ENCODE results near the gene POLR1G. TPM values are rescaled to one million over a fixed set of nuclear protein-coding genes. Genes with fewer than 3 reads are reported as not detected.
A peak's percentile ranks its signal among the peaks of the same experiment; 100 is the strongest.

POLR1G gene
- polyA plus RNA-seq, 2 of the 4 experiments (the other 2 are of a cell fraction) = 15.1 to 31.2 TPM

DNA sequence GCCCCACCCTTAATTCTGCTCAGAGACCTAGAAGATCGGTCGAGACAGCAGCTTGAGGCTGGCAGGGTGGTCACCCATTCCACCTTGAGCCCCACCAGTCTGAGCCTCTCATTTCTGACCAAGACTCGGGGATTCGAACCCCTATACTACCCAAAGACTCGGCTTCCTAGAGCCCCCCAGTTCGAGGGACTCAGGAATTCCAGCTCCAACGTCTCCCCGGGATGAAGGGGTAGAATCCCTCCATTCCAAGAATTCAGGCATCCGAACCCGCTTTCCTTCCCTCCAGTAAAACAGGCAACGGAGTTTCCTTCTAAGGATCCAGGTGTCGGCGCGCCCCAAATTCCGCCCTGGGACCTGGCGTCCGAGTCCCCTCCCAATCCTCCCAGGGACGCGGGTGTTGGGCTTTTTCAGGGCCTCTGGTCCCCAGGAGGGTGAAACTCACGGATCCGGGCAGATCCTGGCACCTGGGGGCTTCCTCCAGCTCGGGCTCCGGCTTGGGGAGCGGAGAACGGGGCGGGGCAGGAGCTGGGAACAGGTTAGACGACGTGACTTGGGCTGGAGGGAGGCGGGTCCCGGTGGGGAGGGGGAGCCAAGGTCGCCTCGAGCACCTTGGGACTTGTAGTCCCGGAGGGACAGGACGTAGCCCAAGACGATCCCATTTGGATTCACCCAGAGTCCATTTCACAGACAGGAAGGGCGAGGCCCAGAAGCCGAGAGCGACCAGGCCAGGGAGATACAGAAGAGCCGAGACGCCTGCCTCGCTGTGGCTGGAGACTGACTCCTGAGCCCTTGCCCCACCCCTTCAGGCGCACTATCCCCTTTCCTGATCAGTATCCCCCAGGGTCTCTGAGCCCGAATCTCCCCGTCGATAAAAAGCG lies 1.6 kb upstream of the POLR1G start, which contains the start of gene PPP1R13L:
Gene PPP1R13L, minus strand, starts transcription at position 513 of the 878 bp plus-strand sequence. CDS start 6,751 bp downstream, outside the sequence.
- Histone ChIP-seq H3K4me1 (peaks cover 39% of the 10 kb centered on the region), H3K27ac (peak within 1 kb of the TSS; percentile 94 to 96), H3K4me3 (peak within 1 kb of the TSS; percentile 66), H3K4me2 (peak within 1 kb of the TSS; percentile 86), H3K9me3 (no peaks in the 10 kb centered on the region)
- peak; percentile 95 to 96 for DNase-seq (ENCODE audit: low read depth in 1 of 2, low spot score in 1 of 2)
- WGBS (ENCODE audit: missing lambda C conversion rate) = 5% methylated on average over 40 of the region's 46 CpGs
- CTCF ChIA-PET = interaction anchor here (0.6 to 6.3 kb wide), 23 partner anchors 10 to 501 kb away, joined by 3 to 99 read pairs (median 6); partner anchors contain the start of genes BLOC1S3, ERCC1, FOSB and TRAPPC6A
- peak; percentile 41 to 63 for ATAC-seq
- no peak for FAIRE-seq
- POLR2A ChIA-PET = interaction anchor here (1.4 to 1.8 kb wide), 4 partner anchors 19 to 81 kb away, joined by 3 to 5 read pairs (median 4); partner anchors contain the start of gene ERCC1
- TF ChIP-seq KDM1A (IDR thresholded peaks at IDR 0.05; ENCODE audit: low read depth) = peak; percentile 99
- peak; percentile 93 for TF ChIP-seq CHD4 (IDR thresholded peaks at IDR 0.05; ENCODE audit: borderline replicate concordance)
- peak; percentile 83 for TF ChIP-seq HDAC2 (IDR thresholded peaks at IDR 0.05)
- peak; percentile 16 to 35; a peak in 2 of 5 replicates for TF ChIP-seq JUN (IDR thresholded peaks at IDR 0.05)
- no peak for TF ChIP-seq CBX8 (IDR thresholded peaks at IDR 0.05)
- no peak for TF ChIP-seq ZC3H11A (IDR thresholded peaks at IDR 0.05)
- no peak for TF ChIP-seq FOSL2 (IDR thresholded peaks at IDR 0.05)
- no peak for TF ChIP-seq FOSL2 (CRISPR knock-in tag; IDR thresholded peaks at IDR 0.05)
- TF ChIP-seq ZNF302 (CRISPR knock-in tag; IDR thresholded peaks at IDR 0.05) = no peak
- 0 out of 2 replicates have a peak, but pooled peaks have one; percentile 15 for TF ChIP-seq HOXB5 (CRISPR knock-in tag; IDR thresholded peaks at IDR 0.05)
- peak; percentile 97 for TF ChIP-seq RCOR1 (IDR thresholded peaks at IDR 0.05; ENCODE audit: low read depth, low read length)
- TF ChIP-seq TFCP2L1 (CRISPR knock-in tag; IDR thresholded peaks at IDR 0.05) = peak; percentile 84; the same call in 1 of the 2 replicates

DNA sequence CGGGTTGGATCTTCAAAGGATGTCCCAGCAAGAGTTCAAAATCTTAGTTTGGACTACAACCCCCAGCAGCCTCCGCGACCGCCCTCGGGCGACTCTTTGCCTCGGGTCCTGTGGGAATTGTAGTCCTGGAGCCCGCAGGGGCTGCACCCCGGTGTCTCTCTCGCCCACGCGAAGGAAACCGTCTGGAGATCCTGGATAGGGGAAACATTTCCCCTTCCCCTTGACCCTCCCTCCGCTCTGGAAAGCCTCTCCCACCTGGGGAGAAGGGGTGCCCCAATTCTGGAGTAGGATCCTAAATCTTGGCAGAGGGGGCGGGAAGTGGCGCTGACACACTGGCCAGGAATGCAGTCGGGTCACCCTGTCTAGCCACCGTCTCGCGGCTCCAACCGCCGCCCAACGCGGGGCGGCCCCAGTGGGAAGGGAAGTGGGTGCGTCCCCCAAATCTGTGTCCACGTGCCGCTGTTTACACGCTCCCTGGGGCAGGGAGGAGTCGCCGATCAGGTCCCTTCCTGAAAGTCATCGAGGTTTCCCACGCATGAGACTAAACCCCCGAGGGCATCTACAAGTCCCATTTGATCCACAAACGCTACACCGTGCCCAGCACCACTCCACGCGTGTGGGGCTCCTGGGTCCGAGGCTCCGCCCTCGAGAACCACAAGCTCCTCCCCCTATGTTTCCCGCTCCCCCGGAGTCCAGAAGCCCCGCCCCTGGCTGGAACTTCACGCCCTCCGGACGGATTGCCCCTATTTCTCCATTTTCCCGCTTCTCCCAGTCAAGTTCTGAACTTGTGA lies 814 bp upstream of the POLR1G start:
- Histone ChIP-seq H3K9me3 (no peaks in the 10 kb centered on the region), H3K27ac (peak overlapping the region; percentile 94 to 96), H3K4me3 (peak overlapping the region; percentile 66), H3K4me1 (peaks cover 39% of the 10 kb centered on the region), H3K4me2 (peak overlapping the region; percentile 86)
- DNase-seq (ENCODE audit: low read depth in 1 of 2, low spot score in 1 of 2) (peak; percentile 94 to 97), FAIRE-seq (no peak), ATAC-seq (peak; percentile 59 to 71)
- ChIA-PET POLR2A (interaction anchor here (0.8 to 1.8 kb wide), 11 partner anchors 9 to 228 kb away, joined by 3 to 7 read pairs (median 4); partner anchors contain the start of genes ERCC1 and TRAPPC6A), CTCF (interaction anchor here (0.9 to 6.3 kb wide), 9 partner anchors 9 to 89 kb away, joined by 4 to 99 read pairs (median 37); partner anchors contain the start of gene ERCC1)
- WGBS (ENCODE audit: missing lambda C conversion rate) = under 1% methylated on average over 48 of the region's 48 CpGs
- no peak for TF ChIP-seq MAFK (IDR thresholded peaks at IDR 0.05; ENCODE audit: partially characterized antibody)
- peak; percentile 51; the same call in 1 of the 2 replicates for TF ChIP-seq MYC (IDR thresholded peaks at IDR 0.05; ENCODE audit: borderline replicate concordance, low read length)
- TF ChIP-seq EHF (CRISPR knock-in tag; IDR thresholded peaks at IDR 0.05) = no peak
- TF ChIP-seq, protein P1, sequence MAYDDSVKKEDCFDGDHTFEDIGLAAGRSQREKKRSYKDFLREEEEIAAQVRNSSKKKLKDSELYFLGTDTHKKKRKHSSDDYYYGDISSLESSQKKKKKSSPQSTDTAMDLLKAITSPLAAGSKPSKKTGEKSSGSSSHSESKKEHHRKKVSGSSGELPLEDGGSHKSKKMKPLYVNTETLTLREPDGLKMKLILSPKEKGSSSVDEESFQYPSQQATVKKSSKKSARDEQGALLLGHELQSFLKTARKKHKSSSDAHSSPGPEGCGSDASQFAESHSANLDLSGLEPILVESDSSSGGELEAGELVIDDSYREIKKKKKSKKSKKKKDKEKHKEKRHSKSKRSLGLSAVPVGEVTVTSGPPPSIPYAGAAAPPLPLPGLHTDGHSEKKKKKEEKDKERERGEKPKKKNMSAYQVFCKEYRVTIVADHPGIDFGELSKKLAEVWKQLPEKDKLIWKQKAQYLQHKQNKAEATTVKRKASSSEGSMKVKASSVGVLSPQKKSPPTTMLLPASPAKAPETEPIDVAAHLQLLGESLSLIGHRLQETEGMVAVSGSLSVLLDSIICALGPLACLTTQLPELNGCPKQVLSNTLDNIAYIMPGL (CRISPR knock-in tag; IDR thresholded peaks at IDR 0.05; ENCODE audit: borderline replicate concordance) = no peak
- TF ChIP-seq HOXB13 (CRISPR knock-in tag; IDR thresholded peaks at IDR 0.05; ENCODE audit: low read depth) = no peak
- no peak for TF ChIP-seq HEYL (CRISPR knock-in tag; IDR thresholded peaks at IDR 0.05)
- TF ChIP-seq, protein P2, sequence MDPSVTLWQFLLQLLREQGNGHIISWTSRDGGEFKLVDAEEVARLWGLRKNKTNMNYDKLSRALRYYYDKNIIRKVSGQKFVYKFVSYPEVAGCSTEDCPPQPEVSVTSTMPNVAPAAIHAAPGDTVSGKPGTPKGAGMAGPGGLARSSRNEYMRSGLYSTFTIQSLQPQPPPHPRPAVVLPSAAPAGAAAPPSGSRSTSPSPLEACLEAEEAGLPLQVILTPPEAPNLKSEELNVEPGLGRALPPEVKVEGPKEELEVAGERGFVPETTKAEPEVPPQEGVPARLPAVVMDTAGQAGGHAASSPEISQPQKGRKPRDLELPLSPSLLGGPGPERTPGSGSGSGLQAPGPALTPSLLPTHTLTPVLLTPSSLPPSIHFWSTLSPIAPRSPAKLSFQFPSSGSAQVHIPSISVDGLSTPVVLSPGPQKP (IDR thresholded peaks at IDR 0.05; ENCODE audit: low read depth, low read length) = no peak
- TF ChIP-seq, protein P3, sequence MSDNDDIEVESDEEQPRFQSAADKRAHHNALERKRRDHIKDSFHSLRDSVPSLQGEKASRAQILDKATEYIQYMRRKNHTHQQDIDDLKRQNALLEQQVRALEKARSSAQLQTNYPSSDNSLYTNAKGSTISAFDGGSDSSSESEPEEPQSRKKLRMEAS (IDR thresholded peaks at IDR 0.05) = peak; percentile 95
- no peak for TF ChIP-seq ZNF302 (CRISPR knock-in tag; IDR thresholded peaks at IDR 0.05)
- no peak for TF ChIP-seq KDM1A (IDR thresholded peaks at IDR 0.05; ENCODE audit: low read depth)
- peak; percentile 68; the same call in 1 of the 2 replicates for TF ChIP-seq HOXB5 (CRISPR knock-in tag; IDR thresholded peaks at IDR 0.05)
- TF ChIP-seq, protein P4, sequence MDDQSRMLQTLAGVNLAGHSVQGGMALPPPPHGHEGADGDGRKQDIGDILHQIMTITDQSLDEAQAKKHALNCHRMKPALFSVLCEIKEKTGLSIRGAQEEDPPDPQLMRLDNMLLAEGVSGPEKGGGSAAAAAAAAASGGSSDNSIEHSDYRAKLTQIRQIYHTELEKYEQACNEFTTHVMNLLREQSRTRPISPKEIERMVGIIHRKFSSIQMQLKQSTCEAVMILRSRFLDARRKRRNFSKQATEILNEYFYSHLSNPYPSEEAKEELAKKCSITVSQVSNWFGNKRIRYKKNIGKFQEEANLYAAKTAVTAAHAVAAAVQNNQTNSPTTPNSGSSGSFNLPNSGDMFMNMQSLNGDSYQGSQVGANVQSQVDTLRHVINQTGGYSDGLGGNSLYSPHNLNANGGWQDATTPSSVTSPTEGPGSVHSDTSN (IDR thresholded peaks at IDR 0.05) = no peak
- TF ChIP-seq, protein P5, sequence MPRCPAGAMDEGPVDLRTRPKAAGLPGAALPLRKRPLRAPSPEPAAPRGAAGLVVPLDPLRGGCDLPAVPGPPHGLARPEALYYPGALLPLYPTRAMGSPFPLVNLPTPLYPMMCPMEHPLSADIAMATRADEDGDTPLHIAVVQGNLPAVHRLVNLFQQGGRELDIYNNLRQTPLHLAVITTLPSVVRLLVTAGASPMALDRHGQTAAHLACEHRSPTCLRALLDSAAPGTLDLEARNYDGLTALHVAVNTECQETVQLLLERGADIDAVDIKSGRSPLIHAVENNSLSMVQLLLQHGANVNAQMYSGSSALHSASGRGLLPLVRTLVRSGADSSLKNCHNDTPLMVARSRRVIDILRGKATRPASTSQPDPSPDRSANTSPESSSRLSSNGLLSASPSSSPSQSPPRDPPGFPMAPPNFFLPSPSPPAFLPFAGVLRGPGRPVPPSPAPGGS (IDR thresholded peaks at IDR 0.05) = peak; percentile 32; the same call in 1 of the 3 replicates
- TF ChIP-seq, protein P6, sequence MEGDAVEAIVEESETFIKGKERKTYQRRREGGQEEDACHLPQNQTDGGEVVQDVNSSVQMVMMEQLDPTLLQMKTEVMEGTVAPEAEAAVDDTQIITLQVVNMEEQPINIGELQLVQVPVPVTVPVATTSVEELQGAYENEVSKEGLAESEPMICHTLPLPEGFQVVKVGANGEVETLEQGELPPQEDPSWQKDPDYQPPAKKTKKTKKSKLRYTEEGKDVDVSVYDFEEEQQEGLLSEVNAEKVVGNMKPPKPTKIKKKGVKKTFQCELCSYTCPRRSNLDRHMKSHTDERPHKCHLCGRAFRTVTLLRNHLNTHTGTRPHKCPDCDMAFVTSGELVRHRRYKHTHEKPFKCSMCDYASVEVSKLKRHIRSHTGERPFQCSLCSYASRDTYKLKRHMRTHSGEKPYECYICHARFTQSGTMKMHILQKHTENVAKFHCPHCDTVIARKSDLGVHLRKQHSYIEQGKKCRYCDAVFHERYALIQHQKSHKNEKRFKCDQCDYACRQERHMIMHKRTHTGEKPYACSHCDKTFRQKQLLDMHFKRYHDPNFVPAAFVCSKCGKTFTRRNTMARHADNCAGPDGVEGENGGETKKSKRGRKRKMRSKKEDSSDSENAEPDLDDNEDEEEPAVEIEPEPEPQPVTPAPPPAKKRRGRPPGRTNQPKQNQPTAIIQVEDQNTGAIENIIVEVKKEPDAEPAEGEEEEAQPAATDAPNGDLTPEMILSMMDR (IDR thresholded peaks at IDR 0.05) = no peak
- TF ChIP-seq ZC3H11A (IDR thresholded peaks at IDR 0.05) = no peak
- no peak for TF ChIP-seq SREBF2 (IDR thresholded peaks at IDR 0.05)

All from A549 (cell line).